NB4 (cell line): ENCODE data around the gene CACNA2D2.

Source experiments
- MYC ChIP-seq: IDR thresholded peaks from 2 replicates; pipeline ENCODE4 v1.6.1; 2011; ENCODE audit warnings: low read depth, low read length
- POLR2A ChIP-seq: IDR thresholded peaks from 2 replicates; pipeline ENCODE4 v1.6.1; 2011; ENCODE audit warnings: mild to moderate bottlenecking; ENCODE audit not compliant: insufficient read length; ENCODE audit errors: extremely low read depth
- TF ChIP-seq, protein P1 (sequence below): IDR thresholded peaks from one replicate; pipeline ENCODE4 v1.5.1; 2012; ENCODE audit warnings: low read depth, low read length
- TF ChIP-seq, protein P2 (sequence below): IDR thresholded peaks from 2 replicates; pipeline ENCODE4 v1.6.1; 2011; ENCODE audit warnings: low read depth, low read length

GRCh38 chr3:50512131-50512530, 8.7 kb upstream of the CACNA2D2 start:
- TF ChIP-seq, protein P1, sequence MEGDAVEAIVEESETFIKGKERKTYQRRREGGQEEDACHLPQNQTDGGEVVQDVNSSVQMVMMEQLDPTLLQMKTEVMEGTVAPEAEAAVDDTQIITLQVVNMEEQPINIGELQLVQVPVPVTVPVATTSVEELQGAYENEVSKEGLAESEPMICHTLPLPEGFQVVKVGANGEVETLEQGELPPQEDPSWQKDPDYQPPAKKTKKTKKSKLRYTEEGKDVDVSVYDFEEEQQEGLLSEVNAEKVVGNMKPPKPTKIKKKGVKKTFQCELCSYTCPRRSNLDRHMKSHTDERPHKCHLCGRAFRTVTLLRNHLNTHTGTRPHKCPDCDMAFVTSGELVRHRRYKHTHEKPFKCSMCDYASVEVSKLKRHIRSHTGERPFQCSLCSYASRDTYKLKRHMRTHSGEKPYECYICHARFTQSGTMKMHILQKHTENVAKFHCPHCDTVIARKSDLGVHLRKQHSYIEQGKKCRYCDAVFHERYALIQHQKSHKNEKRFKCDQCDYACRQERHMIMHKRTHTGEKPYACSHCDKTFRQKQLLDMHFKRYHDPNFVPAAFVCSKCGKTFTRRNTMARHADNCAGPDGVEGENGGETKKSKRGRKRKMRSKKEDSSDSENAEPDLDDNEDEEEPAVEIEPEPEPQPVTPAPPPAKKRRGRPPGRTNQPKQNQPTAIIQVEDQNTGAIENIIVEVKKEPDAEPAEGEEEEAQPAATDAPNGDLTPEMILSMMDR = no peak
- TF ChIP-seq POLR2A (no peak), MYC (no peak)
- TF ChIP-seq, protein P2, sequence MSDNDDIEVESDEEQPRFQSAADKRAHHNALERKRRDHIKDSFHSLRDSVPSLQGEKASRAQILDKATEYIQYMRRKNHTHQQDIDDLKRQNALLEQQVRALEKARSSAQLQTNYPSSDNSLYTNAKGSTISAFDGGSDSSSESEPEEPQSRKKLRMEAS = no peak
